ENCODE measurements around the gene DEF6. TPM values are rescaled to one million over a fixed set of nuclear protein-coding genes. Genes with fewer than 3 reads are reported as not detected.

DEF6 gene
- total RNA-seq, 1 experiment from 2014 or later: 11.3 TPM

GRCh38 chr6:35267897-35268296 lies 29.7 kb upstream of the DEF6 start:
- ChIA-PET POLR2A (interaction anchor here (0.8 kb wide), 1 partner anchor 9 kb away, joined by 3 read pairs; the partner anchor contains the start of gene ZNF76), CTCF (no interaction called here)
- DNase-seq (ENCODE audit: low spot score) (no peak), ATAC-seq (no peak)
- Mint-ChIP-seq H3K4me3 (no peak overlapping the region), H3K4me1 (peaks cover 4% of the 10 kb centered on the region), H3K9me3 (no peaks in the 10 kb centered on the region), H3K27me3 (ENCODE audit: low read depth) (peaks cover 2% of the 10 kb centered on the region; the same call in 1 of the 2 replicates), H3K27ac (no peak overlapping the region), H3K36me3 (peaks cover 3% of the 10 kb centered on the region; the same call in 1 of the 2 replicates)
- no peak for TF ChIP-seq ZMAT4 (CRISPR knock-in tag; IDR thresholded peaks at IDR 0.05)

- POLR2A ChIA-PET: no interaction called here
Measured at GRCh38 chr6:35272005-35272404, 25.6 kb upstream of the DEF6 start.

More at GRCh38 chr6:35272005-35272404, 25.6 kb upstream of the DEF6 start:
- ATAC-seq (no peak), DNase-seq (ENCODE audit: low spot score) (no peak)
- Mint-ChIP-seq H3K4me3 (no peak overlapping the region), H3K9me3 (no peaks in the 10 kb centered on the region), H3K4me1 (peaks cover 4% of the 10 kb centered on the region), H3K27me3 (ENCODE audit: low read depth) (peaks cover 2% of the 10 kb centered on the region; the same call in 1 of the 2 replicates), H3K36me3 (peaks cover 3% of the 10 kb centered on the region; the same call in 1 of the 2 replicates), H3K27ac (no peak overlapping the region)
- TF ChIP-seq MXD4 (CRISPR knock-in tag; IDR thresholded peaks at IDR 0.05; ENCODE audit: borderline replicate concordance) (no peak), ZNF219 (CRISPR knock-in tag; IDR thresholded peaks at IDR 0.05; ENCODE audit: borderline replicate concordance) (no peak), STAT6 (CRISPR knock-in tag; conservative IDR thresholded peaks at IDR 0.05; ENCODE audit: low read depth) (no peak), ELF4 (CRISPR knock-in tag; IDR thresholded peaks at IDR 0.05; ENCODE audit: low read depth) (no peak), ZNF425 (CRISPR knock-in tag; conservative IDR thresholded peaks at IDR 0.05) (no peak), CREB1 (CRISPR knock-in tag; IDR thresholded peaks at IDR 0.05) (no peak), PRDM15 (CRISPR knock-in tag; IDR thresholded peaks at IDR 0.05) (no peak), NFE2L1 (CRISPR knock-in tag; IDR thresholded peaks at IDR 0.05) (no peak), TCF7 (CRISPR knock-in tag; IDR thresholded peaks at IDR 0.05; ENCODE audit: low read depth) (no peak), RELA (CRISPR knock-in tag; IDR thresholded peaks at IDR 0.05; ENCODE audit: borderline replicate concordance) (no peak), FOXP1 (CRISPR knock-in tag; IDR thresholded peaks at IDR 0.05; ENCODE audit: borderline replicate concordance) (no peak), HMGXB4 (CRISPR knock-in tag; IDR thresholded peaks at IDR 0.05) (no peak), USF2 (CRISPR knock-in tag; IDR thresholded peaks at IDR 0.05) (no peak), IRF1 (CRISPR knock-in tag; IDR thresholded peaks at IDR 0.05) (no peak), ZNF121 (CRISPR knock-in tag; IDR thresholded peaks at IDR 0.05) (no peak), MAX (CRISPR knock-in tag; IDR thresholded peaks at IDR 0.05) (no peak), SMAD4 (CRISPR knock-in tag; IDR thresholded peaks at IDR 0.05) (no peak), CBFB (CRISPR knock-in tag; IDR thresholded peaks at IDR 0.05; ENCODE audit: low read depth) (no peak)
- CTCF ChIA-PET: no interaction called here
